Endothelial cell of umbilical vein (primary cell): Measurements from ENCODE around the gene PDE4C. TPM values are rescaled to one million over a fixed set of nuclear protein-coding genes. Genes with fewer than 3 reads are reported as not detected.

Experiments used
- Bru-seq: library from RNA; stranded (reverse); fragments of 400-500 nt; gene quantifications from one replicate; lab custom pipeline; 2021; lab: Mats Ljungman, UMichigan
- BruChase-seq, 2 experiments: library from RNA; stranded (reverse); fragments of 400-500 nt; gene quantifications; one replicate each; lab custom pipeline; 2021; lab: Mats Ljungman, UMichigan
- BruUV-seq: library from RNA; stranded (reverse); fragments of 400-500 nt; replicated peaks from 2 replicates; lab custom pipeline; 2021; lab: Mats Ljungman, UMichigan
- CTCF ChIA-PET: fragments of 300-600, 350-600 bp; sonication (Branson Sonifier 250); formaldehyde crosslinking; loops from one replicate; lab custom pipeline; 2021; ENCODE audit warnings: antibody characterized with exemption, inconsistent platforms; lab: Charles Lee
- POLR2A ChIA-PET: fragments of 300-600, 350-600 bp; sonication (Branson Sonifier 250); formaldehyde crosslinking; loops from one replicate; lab custom pipeline; 2021; ENCODE audit warnings: antibody characterized with exemption, inconsistent platforms; lab: Charles Lee
- DNase-seq: peaks from one replicate; pipeline ENCODE4 v3.0.0-alpha.2; 2011; ENCODE audit warnings: low read depth, low spot score
- FAIRE-seq: peaks from 2 replicates; lab custom pipeline; 2011; peaks lifted over from hg19 to GRCh38; lab: Jason Lieb, UNC
- H2AFZ ChIP-seq: 2 replicates; pipeline ENCODE4 v1.6.0; 2012; ENCODE audit warnings: low read depth, low read length, control low read depth, inconsistent platforms
- H3K27ac ChIP-seq: 2 replicates; pipeline ENCODE4 v1.5.1; 2011; ENCODE audit warnings: low read depth, mild to moderate bottlenecking, control low read depth, low read length, moderate library complexity; ENCODE audit not compliant: insufficient read depth
- H3K27me3 ChIP-seq, 2 experiments: 2 replicates each; pipeline versions ENCODE4 v1.6.0 to v1.6.1; 2011; ENCODE audit warnings: low read length in 2 of 2, mixed read lengths in 1 of 2; ENCODE audit not compliant: control insufficient read depth in 2 of 2, insufficient read depth in 2 of 2
- H3K36me3 ChIP-seq, 2 experiments: 2 replicates in 1 of 2; 3 replicates in 1 of 2; pipeline ENCODE4 v1.5.1; 2011; ENCODE audit warnings: low read length in 2 of 2, mild to moderate bottlenecking in 1 of 2, moderate library complexity in 1 of 2; ENCODE audit not compliant: control insufficient read depth in 2 of 2, insufficient read depth in 2 of 2; ENCODE audit errors: extremely low read depth in 1 of 2
- H3K4me1 ChIP-seq: 3 replicates; pipeline ENCODE4 v1.5.1; 2011; ENCODE audit warnings: mild to moderate bottlenecking, low read length; ENCODE audit not compliant: control insufficient read depth, insufficient read depth; ENCODE audit errors: extremely low read depth
- H3K4me2 ChIP-seq: 2 replicates; pipeline ENCODE4 v1.6.1; 2011; ENCODE audit warnings: low read length, control low read depth, mixed read lengths; ENCODE audit not compliant: insufficient read depth
- H3K4me3 ChIP-seq, 3 experiments: fragments of 200-600 bp in 1 of 3; sonication (generic), shearing (Covaris generic) in 1 of 3; replicated peaks in 1 of 3; 2 replicates each; pipeline ENCODE4 v1.5.1; 2011 to 2016; ENCODE audit warnings: control low read depth in 3 of 3, low read length in 3 of 3, mild to moderate bottlenecking in 2 of 3, inconsistent platforms in 1 of 3, low read depth in 1 of 3, moderate library complexity in 1 of 3; ENCODE audit not compliant: insufficient read depth in 1 of 3
- H3K79me2 ChIP-seq: 2 replicates; pipeline ENCODE4 v1.6.0; 2012; ENCODE audit warnings: low read length, inconsistent platforms; ENCODE audit not compliant: control insufficient read depth, insufficient read depth
- H3K9ac ChIP-seq: replicated peaks from 2 replicates; pipeline ENCODE3; 2011; ENCODE audit warnings: low read length, control low read depth; ENCODE audit not compliant: insufficient read depth; ENCODE audit errors: extremely low read depth
- H3K9me1 ChIP-seq: replicated peaks from 3 replicates; pipeline ENCODE4 v1.6.0; 2011; ENCODE audit warnings: mild to moderate bottlenecking, low read length; ENCODE audit not compliant: control insufficient read depth, insufficient read depth; ENCODE audit errors: extremely low read depth
- H3K9me3 ChIP-seq: replicated peaks from 2 replicates; pipeline ENCODE4 v1.5.1; 2012; ENCODE audit warnings: low read length, inconsistent platforms; ENCODE audit not compliant: control insufficient read depth, insufficient read depth
- H4K20me1 ChIP-seq: replicated peaks from 2 replicates; pipeline ENCODE3; 2011; ENCODE audit warnings: mild to moderate bottlenecking, low read length; ENCODE audit not compliant: control insufficient read depth, insufficient read depth; ENCODE audit errors: extremely low read depth
- EZH2 ChIP-seq: IDR thresholded peaks from 2 replicates; pipeline ENCODE4 v1.6.1; 2012; ENCODE audit warnings: borderline replicate concordance, low read depth, mild to moderate bottlenecking, moderate library complexity, low read length, inconsistent platforms; ENCODE audit not compliant: severe bottlenecking
- FOS ChIP-seq: IDR thresholded peaks from 2 replicates; pipeline ENCODE4 v1.6.1; 2011; ENCODE audit warnings: mild to moderate bottlenecking, low read length, moderate library complexity, borderline replicate concordance; ENCODE audit not compliant: insufficient read depth
- GATA2 ChIP-seq: IDR thresholded peaks from 2 replicates; pipeline ENCODE4 v1.7.0; 2011; ENCODE audit warnings: low read depth, mild to moderate bottlenecking, moderate library complexity, mixed read lengths, low read length; ENCODE audit not compliant: insufficient read length, insufficient read depth
- JUN ChIP-seq: IDR thresholded peaks from 2 replicates; pipeline ENCODE4 v1.6.1; 2011; ENCODE audit warnings: borderline replicate concordance, low read depth; ENCODE audit not compliant: insufficient read length, insufficient read depth
- MYC ChIP-seq: IDR thresholded peaks from one replicate; pipeline ENCODE4 v1.6.1; 2011; ENCODE audit warnings: mild to moderate bottlenecking, low read depth, low read length
- POLR2A ChIP-seq: IDR thresholded peaks from 2 replicates; pipeline ENCODE4 v1.6.1; 2012; ENCODE audit warnings: low read depth, mild to moderate bottlenecking, control low read depth, low read length
- POLR2AphosphoS5 ChIP-seq: IDR thresholded peaks from 2 replicates; pipeline ENCODE4 v1.6.1; 2012; ENCODE audit warnings: low read depth, mild to moderate bottlenecking, control low read depth, low read length, moderate library complexity; ENCODE audit not compliant: insufficient read depth
- dilution Hi-C: fragments of 300-500 bp; cut with MboI; formaldehyde crosslinking; loops from one replicate; pipeline ENCODE4 v1.15.0; 2019; ENCODE audit warnings: low sequenced_read_pairs; ENCODE audit not compliant: extremely low pct_ligation_motif_present
- intact Hi-C: fragments of 100-400 bp; cut with micrococcal nuclease; formaldehyde crosslinking; loops from one replicate; pipeline ENCODE4 v1.10.0; 2022
- long read RNA-seq: library from polyadenylated mRNA; stranded (forward); transcript quantifications from one replicate; pipeline ENCODE4 v2.0.0, GENCODE V29; 2021
- polyA minus RNA-seq, 3 experiments: library from RNA; depleted of rRNA, polyadenylated mRNA; stranded (reverse); fragments of >200 nt; gene quantifications; 1 replicate in 1 of 3; 2 replicates in 2 of 3; pipeline ENCODE4 v1.2.3, GENCODE V29; 2011
- polyA plus RNA-seq, 4 experiments: library from polyadenylated mRNA; depleted of rRNA in 3 of 4; stranded (reverse) in 3 of 4; unstranded in 1 of 4; fragments of >200 nt; gene quantifications; 2 replicates each; pipeline versions ENCODE4 v1.2.1 to v1.2.3, GENCODE V29; 2011 to 2012; ENCODE audit warnings: missing spikeins in 1 of 4
- total RNA-seq: library from RNA; stranded (reverse); gene quantifications from 2 replicates; pipeline ENCODE4 v1.2.3, GENCODE V29; 2021
- TF ChIP-seq, protein P1 (sequence below), 2 donors: IDR thresholded peaks; 1 replicate in 1 of 2; 2 replicates in 1 of 2; pipeline ENCODE4 v1.5.1; 2011; ENCODE audit warnings: low read length in 2 of 2, mild to moderate bottlenecking in 2 of 2, moderate library complexity in 2 of 2, control low read depth in 1 of 2, inconsistent platforms in 1 of 2, low read depth in 1 of 2; ENCODE audit not compliant: insufficient read depth in 1 of 2; ENCODE audit errors: extremely low read depth in 1 of 2
- TF ChIP-seq, protein P2 (sequence below): IDR thresholded peaks from 2 replicates; pipeline ENCODE4 v1.6.1; 2011; ENCODE audit not compliant: insufficient read depth, insufficient read length

Gene PDE4C
- 0.76 and 0.97 TPM in 2 replicates for total RNA-seq
- 0.13 and 0.29 TPM in 2 replicates for polyA plus RNA-seq
- 0.06 and 0.07 TPM in 2 replicates for polyA plus RNA-seq (2011; cell fraction: cytosol; rRNA removed)
- 2.3 and 3.8 TPM in 2 replicates for polyA plus RNA-seq (2011; cell fraction: nucleus; rRNA removed)
- polyA plus RNA-seq (2012) = 0.30 TPM in 1 of 2 replicates, not detected in the other
- 0.06 and 0.19 TPM in 2 replicates for polyA minus RNA-seq
- not detected for polyA minus RNA-seq (2011; cell fraction: cytosol; rRNA and poly(A)+ RNA removed)
- 0.77 and 1.8 TPM in 2 replicates for polyA minus RNA-seq (2011; cell fraction: nucleus; rRNA and poly(A)+ RNA removed)
- not detected for Bru-seq, nascent RNA
- BruChase-seq, experiment 1, labeled RNA remaining after a 6-hour chase = percentile 20 among the genes with signal in this experiment
- percentile 20 among the genes with signal in this experiment for BruChase-seq, experiment 2, labeled RNA remaining after a 2-hour chase
- long read RNA-seq, partial matches to known transcripts = 0 of 1 reads
- long read RNA-seq, other reads (novel, unspliced or antisense) = 1 of 1 reads

DNA sequence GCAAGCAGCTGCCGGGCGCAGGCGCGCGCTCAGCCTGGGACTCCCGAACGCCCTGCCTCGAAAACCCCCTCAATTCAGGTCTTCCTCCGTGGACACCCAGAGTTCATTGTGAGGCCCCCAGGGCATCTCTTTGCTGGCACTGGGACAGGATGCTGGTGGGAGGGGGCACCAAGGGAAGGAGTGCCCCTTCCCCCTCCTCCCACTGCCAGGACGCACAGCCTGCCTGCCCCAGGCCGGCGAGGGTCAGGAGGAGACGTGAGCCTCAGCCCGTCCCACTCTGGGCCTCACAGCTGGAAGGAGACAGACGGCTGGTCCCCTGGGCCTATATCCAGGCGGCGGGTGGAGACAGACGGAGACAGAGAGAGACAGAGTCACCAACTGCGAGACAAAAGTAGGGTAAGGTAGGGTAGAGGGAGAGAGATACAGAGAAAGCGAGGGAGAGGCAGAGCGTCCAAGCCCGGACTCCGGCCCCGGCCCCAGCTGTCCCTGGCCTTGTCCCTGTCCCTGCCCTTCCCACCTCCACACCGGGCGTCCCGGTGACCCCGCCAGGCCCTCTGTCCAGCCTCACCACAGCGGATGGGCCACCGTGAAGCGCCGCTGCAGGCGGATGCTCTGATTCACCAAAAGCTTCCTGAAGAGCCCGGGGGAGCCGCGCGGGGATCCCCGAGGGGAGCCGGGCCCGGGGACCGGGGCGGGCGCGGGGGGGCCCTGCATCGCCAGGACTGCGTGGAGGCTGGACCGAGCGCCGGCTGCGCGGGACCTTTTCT is at the start of gene PDE4C:
Gene PDE4C (minus strand): TSS at position 737 of the 767 bp plus-strand sequence. CDS start 23 bp downstream, at position 714.
- dilution Hi-C loops = no loop called here
- H3K4me1 ChIP-seq = peaks cover 9% of the 10 kb centered on the region
- TF ChIP-seq FOS (peak; percentile 35), POLR2AphosphoS5 (no peak), GATA2 (no peak), JUN (no peak), POLR2A (no peak), MYC (no peak), EZH2 (peak; percentile 35)
- TF ChIP-seq, protein P1, sequence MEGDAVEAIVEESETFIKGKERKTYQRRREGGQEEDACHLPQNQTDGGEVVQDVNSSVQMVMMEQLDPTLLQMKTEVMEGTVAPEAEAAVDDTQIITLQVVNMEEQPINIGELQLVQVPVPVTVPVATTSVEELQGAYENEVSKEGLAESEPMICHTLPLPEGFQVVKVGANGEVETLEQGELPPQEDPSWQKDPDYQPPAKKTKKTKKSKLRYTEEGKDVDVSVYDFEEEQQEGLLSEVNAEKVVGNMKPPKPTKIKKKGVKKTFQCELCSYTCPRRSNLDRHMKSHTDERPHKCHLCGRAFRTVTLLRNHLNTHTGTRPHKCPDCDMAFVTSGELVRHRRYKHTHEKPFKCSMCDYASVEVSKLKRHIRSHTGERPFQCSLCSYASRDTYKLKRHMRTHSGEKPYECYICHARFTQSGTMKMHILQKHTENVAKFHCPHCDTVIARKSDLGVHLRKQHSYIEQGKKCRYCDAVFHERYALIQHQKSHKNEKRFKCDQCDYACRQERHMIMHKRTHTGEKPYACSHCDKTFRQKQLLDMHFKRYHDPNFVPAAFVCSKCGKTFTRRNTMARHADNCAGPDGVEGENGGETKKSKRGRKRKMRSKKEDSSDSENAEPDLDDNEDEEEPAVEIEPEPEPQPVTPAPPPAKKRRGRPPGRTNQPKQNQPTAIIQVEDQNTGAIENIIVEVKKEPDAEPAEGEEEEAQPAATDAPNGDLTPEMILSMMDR (IDR thresholded peaks at IDR 0.05; ENCODE audit: extremely low read depth in 1 of 2, insufficient read depth in 1 of 2, low read depth in 1 of 2, low read length in 2 of 2) = no peak
- TF ChIP-seq, protein P2, sequence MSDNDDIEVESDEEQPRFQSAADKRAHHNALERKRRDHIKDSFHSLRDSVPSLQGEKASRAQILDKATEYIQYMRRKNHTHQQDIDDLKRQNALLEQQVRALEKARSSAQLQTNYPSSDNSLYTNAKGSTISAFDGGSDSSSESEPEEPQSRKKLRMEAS = no peak
- FAIRE-seq = no peak
- peaks cover 5% of the 10 kb centered on the region in 2 experiments for H3K27me3 ChIP-seq
- H3K36me3 ChIP-seq = no peaks in the 10 kb centered on the region
- no peaks in the 10 kb centered on the region for H3K9me1 ChIP-seq
- H3K9me3 ChIP-seq = no peaks in the 10 kb centered on the region
- no TSS peak for BruUV-seq
- CTCF ChIA-PET = interaction anchor here (2.2 to 3.9 kb wide), 2 partner anchors 8 to 26 kb away, joined by 10 to 27 read pairs; no protein-coding TSS in a partner anchor
- peak; percentile 24 for DNase-seq
- no peak within 1 kb of the TSS for H3K27ac ChIP-seq
- H3K4me2 ChIP-seq = no peak within 1 kb of the TSS
- H3K4me3 ChIP-seq = no peak within 1 kb of the TSS
- H3K9ac ChIP-seq = no peak within 1 kb of the TSS
- POLR2A ChIA-PET = no interaction called here
- no peaks in the 10 kb centered on the region for H3K79me2 ChIP-seq
- no peaks in the 10 kb centered on the region for H4K20me1 ChIP-seq
- intact Hi-C loops = no loop called here
- H2AFZ ChIP-seq = no peak within 1 kb of the TSS
